Right atrium auricular region (tissue), 2 donors: ENCODE results near the gene HVCN1. TPM values are rescaled to one million over a fixed set of nuclear protein-coding genes. Genes with fewer than 3 reads are reported as not detected.

ENCODE experiments used
- DNase-seq: peaks from one replicate; pipeline ENCODE4 v3.0.0-alpha.2; 2019; ENCODE audit warnings: low spot score
- H3K27ac ChIP-seq, 2 donors: fragments of 200-600 bp; sonication (generic); 1 replicate in 1 of 2; 2 replicates in 1 of 2; pipeline ENCODE4 v1.5.1; 2016 to 2019
- H3K27me3 ChIP-seq, 2 donors: fragments of 200-600 bp; sonication (generic); one replicate each; pipeline versions ENCODE4 v1.5.1 to v1.6.0; 2017 to 2019
- H3K36me3 ChIP-seq: fragments of 200-600 bp; sonication (generic); one replicate; pipeline ENCODE4 v1.5.1; 2016
- H3K4me1 ChIP-seq, 2 donors: fragments of 200-600 bp; sonication (generic); one replicate each; pipeline versions ENCODE4 v1.5.1 to v1.6.0; 2017 to 2019
- H3K4me3 ChIP-seq, 2 donors: fragments of 200-600 bp; sonication (generic); 1 replicate in 1 of 2; 2 replicates in 1 of 2; pipeline ENCODE4 v1.5.1; 2017 to 2019; ENCODE audit warnings: mild to moderate bottlenecking in 1 of 2, moderate library complexity in 1 of 2
- H3K9me3 ChIP-seq, 2 donors: fragments of 200-600 bp; sonication (generic); one replicate each; pipeline ENCODE4 v1.5.1; 2019
- CTCF ChIP-seq, 2 donors: fragments of 200-600 bp; sonication (generic); IDR thresholded peaks; one replicate each; pipeline ENCODE4 v1.5.1; 2019; ENCODE audit warnings: antibody characterized with exemption in 2 of 2
- total RNA-seq, 2 donors: library from RNA; depleted of rRNA; stranded (reverse); fragments of >200 nt; gene quantifications; one replicate each; pipeline ENCODE4 v1.1.0, GENCODE V29; 2016

The HVCN1 gene
- total RNA-seq, 2 donors from 2014 or later, result 21.7 to 24.1 TPM

GRCh38 chr12:110649341-110649847, 39.5 kb downstream of the HVCN1 start:
- peaks cover 44% of the 10 kb centered on the region for H3K36me3 ChIP-seq
- no peak overlapping the region for H3K27ac ChIP-seq
- no peaks in the 10 kb centered on the region for H3K9me3 ChIP-seq

DNA sequence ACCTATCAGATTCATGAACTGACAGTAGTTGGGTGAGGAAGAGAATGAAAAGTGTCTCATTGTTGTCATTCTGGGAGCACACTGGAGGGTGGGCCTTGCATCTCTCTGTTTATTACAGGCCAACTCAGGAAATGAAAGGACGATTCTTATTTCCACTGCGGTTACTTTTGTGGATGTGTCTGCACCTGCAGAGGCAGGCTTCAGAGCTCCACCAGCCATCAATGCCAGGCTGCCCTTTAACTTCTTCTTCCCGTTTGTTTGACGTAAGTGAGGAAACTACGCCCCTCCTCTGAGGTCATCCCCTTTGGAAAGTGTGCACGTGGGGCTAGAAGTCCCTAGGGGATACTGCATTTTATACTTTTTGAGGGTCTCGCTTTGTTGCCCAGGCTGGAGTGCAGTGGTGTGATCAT, 41.3 kb downstream of the HVCN1 start:
- H3K9me3 ChIP-seq, result no peaks in the 10 kb centered on the region
- DNase-seq, result no peak
- H3K27me3 ChIP-seq, result no peaks in the 10 kb centered on the region
- H3K4me1 ChIP-seq, result peaks cover 0 to under 1% of the 10 kb centered on the region in 2 donors
- H3K27ac ChIP-seq, result no peak overlapping the region
- no peak overlapping the region for H3K4me3 ChIP-seq
- no peak for TF ChIP-seq CTCF (IDR thresholded peaks at IDR 0.05)
- H3K36me3 ChIP-seq, result peaks cover 44% of the 10 kb centered on the region

More at GRCh38 chr12:110649341-110649847, 39.5 kb downstream of the HVCN1 start:
- no peak for DNase-seq
- Histone ChIP-seq H3K4me3 (no peak overlapping the region), H3K27me3 (no peaks in the 10 kb centered on the region), H3K4me1 (no peaks in the 10 kb centered on the region)
- TF ChIP-seq CTCF (IDR thresholded peaks at IDR 0.05), result no peak

DNA sequence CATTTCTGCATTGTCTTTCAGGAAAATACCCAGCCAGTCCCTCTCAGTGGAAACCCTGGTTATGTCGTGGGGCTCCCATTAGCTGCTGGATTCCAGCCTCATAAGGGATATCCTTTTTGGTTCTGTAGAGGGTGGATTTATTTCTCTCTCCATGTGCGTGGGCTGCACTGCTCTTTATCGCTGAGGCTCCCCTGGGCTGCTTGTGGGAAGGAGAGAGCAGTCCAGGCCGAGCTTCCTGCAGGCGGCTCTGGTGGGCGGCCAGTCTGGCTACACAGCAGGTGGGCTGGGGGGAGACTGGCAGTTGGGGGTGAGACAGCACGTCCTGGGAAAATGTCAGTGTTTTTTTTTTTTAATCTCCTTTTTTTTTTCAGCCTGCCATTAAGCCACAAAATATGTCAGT, 47.4 kb downstream of the HVCN1 start:
- DNase-seq, result no peak
- Histone ChIP-seq H3K36me3 (no peaks in the 10 kb centered on the region), H3K27ac (peak overlapping the region; percentile 79 to 90), H3K9me3 (no peaks in the 10 kb centered on the region), H3K4me3 (no peak overlapping the region), H3K4me1 (peaks cover 0 to 49% of the 10 kb centered on the region in 2 donors), H3K27me3 (no peaks in the 10 kb centered on the region)
- TF ChIP-seq CTCF (IDR thresholded peaks at IDR 0.05), result no peak

- H3K27ac ChIP-seq, result peak overlapping the region; percentile 79 to 90
- peak; percentile 76 for DNase-seq
- H3K36me3 ChIP-seq, result no peaks in the 10 kb centered on the region
- H3K27me3 ChIP-seq, result no peaks in the 10 kb centered on the region
- no peak overlapping the region for H3K4me3 ChIP-seq
- no peak for TF ChIP-seq CTCF (IDR thresholded peaks at IDR 0.05)
- no peaks in the 10 kb centered on the region for H3K9me3 ChIP-seq
- peaks cover 0 to 49% of the 10 kb centered on the region in 2 donors for H3K4me1 ChIP-seq
These were observed 48.5 kb downstream of the HVCN1 start for GRCh38 chr12:110640275-110641025.

DNA sequence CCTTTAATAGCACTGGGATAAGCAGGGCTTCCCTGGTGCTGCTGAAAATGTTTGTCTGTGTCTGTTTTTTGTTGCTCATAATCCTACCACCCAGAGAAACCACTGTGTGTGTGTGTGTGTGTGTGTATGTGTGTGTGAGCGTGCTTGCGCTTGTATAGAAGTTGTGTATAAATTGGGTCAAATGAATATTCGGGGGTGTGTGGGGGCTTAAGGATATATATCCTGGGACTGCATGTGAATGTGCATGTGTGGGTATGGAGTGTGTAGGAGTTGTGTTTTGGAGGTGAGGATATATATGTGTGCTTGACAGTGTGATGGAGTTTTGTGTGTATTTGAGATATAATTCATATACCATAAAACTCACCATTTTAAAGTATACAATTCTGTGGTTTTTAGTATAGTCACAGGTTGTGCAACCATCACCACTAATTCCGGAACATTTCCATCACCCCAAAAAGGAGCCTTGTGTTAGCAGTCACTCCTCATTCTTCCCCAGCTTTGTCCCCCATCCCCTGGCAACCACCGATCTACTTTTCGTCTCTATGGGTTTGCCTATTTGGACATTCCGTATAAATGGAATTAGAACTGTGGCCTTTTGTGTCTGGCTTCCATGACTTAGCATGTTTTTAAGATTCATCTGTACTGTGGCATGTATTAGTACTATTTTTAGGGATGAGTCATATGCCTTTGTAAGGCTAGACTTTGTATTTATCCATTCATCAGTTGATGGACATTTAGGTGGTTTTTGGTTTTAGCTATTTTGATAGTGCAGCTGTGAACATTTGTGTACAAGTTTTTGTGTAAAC, 49.4 kb downstream of the HVCN1 start:
- Histone ChIP-seq H3K9me3 (no peaks in the 10 kb centered on the region), H3K27ac (peak overlapping the region; percentile 79 to 90), H3K4me1 (peaks cover 0 to 49% of the 10 kb centered on the region in 2 donors), H3K27me3 (no peaks in the 10 kb centered on the region), H3K4me3 (no peak overlapping the region), H3K36me3 (no peaks in the 10 kb centered on the region)
- no peak for DNase-seq
- TF ChIP-seq CTCF (IDR thresholded peaks at IDR 0.05), result no peak
